H1 (cell line): ENCODE results near the gene ARHGEF7. TPM values are rescaled to one million over a fixed set of nuclear protein-coding genes. Genes with fewer than 3 reads are reported as not detected.

ENCODE experiments used
- ATF2 ChIP-seq: IDR thresholded peaks from 2 replicates; pipeline ENCODE4 v1.6.1; 2012; ENCODE audit warnings: low read length, inconsistent platforms
- BCL11A ChIP-seq, 2 experiments: IDR thresholded peaks; one replicate each; pipeline ENCODE4 v1.6.1; 2011; ENCODE audit warnings: low read depth in 2 of 2, low read length in 2 of 2, mild to moderate bottlenecking in 2 of 2
- CHD7 ChIP-seq: fragments of 300-600 bp; sonication (generic); IDR thresholded peaks from 2 replicates; pipeline ENCODE4 v1.7.1; 2012; ENCODE audit warnings: low read length, moderate library complexity, mild to moderate bottlenecking, inconsistent platforms; ENCODE audit not compliant: insufficient replicate concordance
- EZH2 ChIP-seq: fragments of 200-600 bp; sonication (generic); IDR thresholded peaks from 2 replicates; pipeline ENCODE4 v1.7.1; 2012; ENCODE audit warnings: low read depth, mild to moderate bottlenecking, moderate library complexity, low read length, inconsistent platforms; ENCODE audit not compliant: severe bottlenecking
- JUND ChIP-seq: IDR thresholded peaks from 2 replicates; pipeline ENCODE4 v1.6.1; 2011; ENCODE audit warnings: mild to moderate bottlenecking, improper control_type of control experiment, low read length
- RXRA ChIP-seq: IDR thresholded peaks from 2 replicates; pipeline ENCODE4 v1.6.1; 2011; ENCODE audit warnings: low read depth, mild to moderate bottlenecking, low read length, moderate library complexity; ENCODE audit not compliant: insufficient read depth
- SP1 ChIP-seq: IDR thresholded peaks from 2 replicates; pipeline ENCODE4 v1.6.1; 2011; ENCODE audit warnings: low read depth, low read length
- SUZ12 ChIP-seq: fragments of 200-600 bp; sonication (generic); IDR thresholded peaks from 2 replicates; pipeline ENCODE4 v1.6.1; 2012; ENCODE audit warnings: mild to moderate bottlenecking, inconsistent platforms, low read length, moderate library complexity, mixed read lengths
- TAF1 ChIP-seq: IDR thresholded peaks from 2 replicates; pipeline ENCODE4 v1.6.1; 2011; ENCODE audit warnings: mild to moderate bottlenecking, low read depth, low read length
- polyA plus RNA-seq, 7 experiments: library from polyadenylated mRNA; depleted of rRNA in 3 of 7; stranded (reverse) in 5 of 7; unstranded in 2 of 7; fragments of >200 nt in 5 of 7; fragments of 200-250 nt in 2 of 7; gene quantifications; 1 replicate in 5 of 7; 2 replicates in 1 of 7; 4 replicates in 1 of 7; pipeline versions ENCODE4 v1.2.1 to v1.2.3, GENCODE V29; 2011 to 2013; ENCODE audit warnings: missing spikeins in 2 of 7, mixed read lengths in 2 of 7
- total RNA-seq: library from RNA; stranded (reverse); fragmentation: NEBNext Ultra II Directional; extraction: Animal tissue kit (Norgen Biotek cat#: 25700); gene quantifications from 2 replicates; pipeline ENCODE4 v1.2.1, GENCODE V29; 2021

ARHGEF7 gene
- total and polyA plus RNA-seq, 2 of the 8 experiments (the other 6 are each of a cell fraction or from before 2014, with no cell fraction given): 26.2 to 56.5 TPM

GRCh38 chr13:111210091-111210490 lies 95.0 kb downstream of the ARHGEF7 start (continued):
- TF ChIP-seq CHD7: no peak
- TF ChIP-seq SP1: no peak
- TF ChIP-seq JUND: no peak
- TF ChIP-seq ATF2: no peak
- TF ChIP-seq EZH2: no peak
- TF ChIP-seq RXRA: no peak
- no peak for TF ChIP-seq SUZ12
- TF ChIP-seq TAF1: no peak
- TF ChIP-seq BCL11A (IDR thresholded peaks at IDR 0.05; ENCODE audit: low read depth in 2 of 2, low read length in 2 of 2): no peak
